Small intestine (tissue), 16 donors: ENCODE results near the gene XPO5. TPM values are rescaled to one million over a fixed set of nuclear protein-coding genes. Genes with fewer than 3 reads are reported as not detected.

Experiments used
- DNase-seq, 2 donors: peaks; one replicate each; pipeline versions ENCODE4 v3.0.0 to v3.0.0-alpha.2; 2013
- FAIRE-seq: peaks from 2 replicates; lab custom pipeline; 2012; peaks lifted over from hg19 to GRCh38; lab: Jason Lieb, UNC
- H3K27ac ChIP-seq, 3 donors: one replicate each; pipeline ENCODE4 v1.5.1; 2013; ENCODE audit warnings: low read length in 2 of 3, mild to moderate bottlenecking in 2 of 3, control low read depth in 1 of 3, inconsistent platforms in 1 of 3, low read depth in 1 of 3, moderate library complexity in 1 of 3
- H3K27me3 ChIP-seq, 3 donors: one replicate each; pipeline ENCODE4 v1.6.1; 2013; ENCODE audit warnings: low read length in 3 of 3, inconsistent platforms in 1 of 3; ENCODE audit not compliant: control insufficient read depth in 3 of 3, insufficient read depth in 3 of 3
- H3K36me3 ChIP-seq, 3 donors: one replicate each; pipeline ENCODE4 v1.6.1; 2013; ENCODE audit warnings: low read length in 3 of 3, inconsistent platforms in 1 of 3, low read depth in 1 of 3, mild to moderate bottlenecking in 1 of 3, moderate library complexity in 1 of 3; ENCODE audit not compliant: control insufficient read depth in 3 of 3, insufficient read depth in 2 of 3
- H3K4me1 ChIP-seq, 3 donors: one replicate each; pipeline ENCODE4 v1.6.1; 2013; ENCODE audit warnings: low read length in 2 of 3, inconsistent platforms in 1 of 3, low read depth in 1 of 3, mild to moderate bottlenecking in 1 of 3, moderate library complexity in 1 of 3; ENCODE audit not compliant: control insufficient read depth in 3 of 3, insufficient read depth in 2 of 3
- H3K4me3 ChIP-seq, 3 donors: one replicate each; pipeline ENCODE4 v1.5.1; 2013; ENCODE audit warnings: low read length in 3 of 3, control low read depth in 1 of 3, inconsistent platforms in 1 of 3, low read depth in 1 of 3, mild to moderate bottlenecking in 1 of 3, moderate library complexity in 1 of 3
- H3K9me3 ChIP-seq, 2 donors: one replicate each; pipeline ENCODE4 v1.6.1; 2013; ENCODE audit warnings: low read depth in 1 of 2, low read length in 1 of 2; ENCODE audit not compliant: control insufficient read depth in 2 of 2, insufficient read depth in 1 of 2
- WGBS, 3 donors: extraction: QIAGEN DNeasy Blood & Tissue Kit; methylation state at CpG; one replicate each; pipeline ENCODE4 v1.1.7; 2013; 5-methylcytosine and 5-hydroxymethylcytosine counted together
- long read RNA-seq, 10 donors: transcript quantifications; one replicate each; lab custom pipeline, GENCODE V29; 2026
- polyA plus RNA-seq, 4 donors: library from polyadenylated mRNA; stranded (reverse) in 3 of 4; unstranded in 1 of 4; fragments of 200-250 nt in 3 of 4; fragments of 120-200 nt in 1 of 4; gene quantifications; one replicate each; pipeline versions ENCODE4 v1.2.1 to v1.2.3, GENCODE V29; 2013
- donor health status: healthy with polysubstance abuse.
- donor health status: control.
- donor health status: control.
- donor health status: Bipolar disorder and iron deficiency.
- donor health status: healthy.

XPO5 gene
- polyA plus RNA-seq, result 10 to 100 TPM in 2 of 4 donors, 1 to 10 TPM in 2; 5.1 to 26.0 (median 8.8) TPM
- long read RNA-seq, donor 1, full-length matches to known transcripts, result 1 of 11 reads
- long read RNA-seq, donor 1, partial matches to known transcripts, result 10 of 11 reads
- long read RNA-seq, donor 1, other reads (novel, unspliced or antisense), result 0 of 11 reads
- long read RNA-seq, donor 2, full-length matches to known transcripts, result 1 of 1 reads
- long read RNA-seq, donor 2, partial matches to known transcripts, result 0 of 1 reads
- long read RNA-seq, donor 2, other reads (novel, unspliced or antisense), result 0 of 1 reads
- long read RNA-seq, donor 3, result 0 reads
- long read RNA-seq, donor 4, result 0 reads
- long read RNA-seq, donor 5, result 0 reads
- long read RNA-seq, donor 6, result 0 reads
- long read RNA-seq, donor 7, full-length matches to known transcripts, result 1 of 1 reads
- long read RNA-seq, donor 7, partial matches to known transcripts, result 0 of 1 reads
- long read RNA-seq, donor 7, other reads (novel, unspliced or antisense), result 0 of 1 reads
- long read RNA-seq, donor 8, result 0 reads
- long read RNA-seq, donor 9, result 0 reads
- long read RNA-seq, donor 10, partial matches to known transcripts, result 0 of 1 reads
- long read RNA-seq, donor 10, other reads (novel, unspliced or antisense), result 0 of 1 reads

DNA sequence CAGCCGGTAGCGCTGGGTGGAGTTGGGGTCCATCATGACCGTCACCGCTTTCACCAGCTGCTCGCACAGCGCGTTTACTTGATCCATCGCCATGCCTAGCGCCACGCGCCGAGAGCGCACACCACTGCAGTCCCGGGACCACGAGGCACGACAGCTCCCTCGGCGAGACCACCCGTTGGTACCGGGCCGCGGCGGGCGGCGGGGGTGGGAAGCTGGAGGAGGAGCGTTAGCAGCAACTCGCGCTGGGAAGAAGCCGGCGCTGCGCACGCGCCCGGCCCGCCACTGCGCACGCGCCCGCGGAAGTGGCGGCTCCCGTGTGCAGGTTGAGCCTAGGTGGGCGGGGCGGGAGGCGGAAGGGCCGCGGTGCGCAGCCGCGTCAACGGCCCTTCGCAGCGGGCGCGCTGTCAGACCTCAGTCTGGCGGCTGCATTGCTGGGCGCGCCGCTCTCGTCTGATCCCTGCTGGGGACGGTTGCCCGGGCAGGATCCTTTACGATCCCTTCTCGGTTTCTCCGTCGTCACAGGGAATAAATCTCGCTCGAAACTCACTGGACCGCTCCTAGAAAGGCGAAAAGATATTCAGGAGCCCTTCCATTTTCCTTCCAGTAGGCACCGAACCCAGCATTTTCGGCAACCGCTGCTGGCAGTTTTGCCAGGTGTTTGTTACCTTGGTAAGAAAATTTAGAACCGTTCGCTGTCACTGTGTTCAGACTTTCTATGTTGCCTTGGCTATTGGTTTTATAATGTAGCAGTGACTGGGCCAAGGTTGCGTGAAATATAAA, at the start of gene XPO5, which contains the start of gene POLH:
XPO5 (minus strand) TSS at position 267 of the 780 bp plus-strand sequence; CDS start at position 93, 174 bp downstream.
POLH (plus strand) TSS at position 414 of the 780 bp plus-strand sequence. CDS start 6,135 bp downstream, outside the sequence.
- no peak for FAIRE-seq
- H3K9me3 ChIP-seq, result no peaks in the 10 kb centered on the region
- peaks cover 2 to 10% (median 2%) of the 10 kb centered on the region in 3 donors for H3K36me3 ChIP-seq
- no peaks in the 10 kb centered on the region for H3K27me3 ChIP-seq
- 0 to 1% (median 1%) methylated on average over 56 to 76 of the region's 76 CpGs for WGBS, 3 donors
- H3K4me3 ChIP-seq, result peak within 1 kb of the TSS; percentile 78 to 99 (median 91)
- peak within 1 kb of the TSS; percentile 57 to 89 (median 82) for H3K27ac ChIP-seq
- DNase-seq, result peak; percentile 94 to 97
- peaks cover 0 to 6% (median 0%) of the 10 kb centered on the region in 3 donors for H3K4me1 ChIP-seq

DNA sequence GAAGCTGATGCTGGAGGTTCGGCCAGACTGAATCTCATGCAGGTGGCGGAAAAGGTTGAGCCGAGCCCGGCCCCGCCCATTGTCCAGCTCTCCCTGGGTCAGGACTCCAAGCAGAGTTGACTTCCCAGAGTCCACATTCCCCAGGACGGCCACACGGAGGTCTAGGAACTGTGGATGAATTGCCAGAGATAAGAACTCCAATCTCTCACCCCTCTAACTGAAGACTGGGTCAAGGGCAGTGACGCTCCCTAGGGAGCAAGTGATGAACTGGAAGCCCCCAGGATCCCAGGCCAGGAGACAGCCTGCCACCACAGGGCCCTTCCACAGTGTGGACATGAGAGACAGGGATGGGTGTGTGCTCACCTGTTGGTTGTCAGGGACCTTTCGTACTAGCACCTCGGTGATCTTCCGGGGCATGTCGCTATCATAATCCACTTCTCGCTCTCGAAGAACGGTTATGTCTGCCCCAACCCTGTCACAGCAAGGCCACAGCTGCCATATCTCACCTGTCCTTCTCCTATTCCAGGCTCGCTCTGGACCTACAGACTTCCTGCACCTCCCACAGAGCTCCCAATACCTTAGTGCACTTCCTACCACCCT, 49.7 kb upstream of the XPO5 start:
- FAIRE-seq, result no peak
- H3K4me3 ChIP-seq, result no peak overlapping the region
- no peak overlapping the region for H3K27ac ChIP-seq
- peaks cover 4 to 68% (median 16%) of the 10 kb centered on the region in 3 donors for H3K36me3 ChIP-seq
- no peaks in the 10 kb centered on the region for H3K27me3 ChIP-seq
- H3K4me1 ChIP-seq, result peaks cover 0 to 19% (median 6%) of the 10 kb centered on the region in 3 donors
- H3K9me3 ChIP-seq, result no peaks in the 10 kb centered on the region
- 87 to 93% (median 93%) methylated on average over 16 of the region's 16 CpGs for WGBS, 3 donors
- DNase-seq, result no peak

DNA sequence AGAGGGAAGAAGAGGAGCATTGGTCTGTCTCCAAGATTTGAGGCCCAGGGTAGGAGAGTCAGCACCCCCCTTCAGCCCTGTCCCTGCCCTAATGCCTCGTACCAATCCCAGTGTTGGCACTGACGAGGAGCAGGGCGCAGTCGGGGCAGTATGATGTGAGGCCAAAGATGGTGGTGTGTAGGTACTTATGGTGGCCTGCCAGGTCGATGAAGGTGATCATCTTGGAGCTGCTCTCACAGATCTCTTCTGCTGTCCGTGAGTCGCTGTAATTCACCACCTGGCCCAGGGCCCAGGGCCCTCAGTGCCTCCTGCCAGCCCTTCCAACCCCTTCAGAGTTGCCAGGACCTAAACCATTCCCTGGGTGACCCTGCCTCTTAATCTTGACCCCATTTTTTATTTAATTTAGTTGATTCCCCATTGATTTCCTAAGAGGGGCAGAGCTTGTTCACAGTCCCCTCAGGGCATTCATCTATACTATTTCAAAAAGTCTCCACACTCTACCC, 49.0 kb upstream of the XPO5 start:
- Histone ChIP-seq H3K36me3 (peaks cover 4 to 71% (median 16%) of the 10 kb centered on the region in 3 donors), H3K9me3 (no peaks in the 10 kb centered on the region), H3K4me3 (no peak overlapping the region), H3K4me1 (peaks cover 0 to 14% (median 6%) of the 10 kb centered on the region in 3 donors), H3K27me3 (no peaks in the 10 kb centered on the region), H3K27ac (no peak overlapping the region)
- 83 to 94% (median 93%) methylated on average over 7 of the region's 7 CpGs for WGBS, 3 donors
- FAIRE-seq, result no peak
- no peak for DNase-seq

DNA sequence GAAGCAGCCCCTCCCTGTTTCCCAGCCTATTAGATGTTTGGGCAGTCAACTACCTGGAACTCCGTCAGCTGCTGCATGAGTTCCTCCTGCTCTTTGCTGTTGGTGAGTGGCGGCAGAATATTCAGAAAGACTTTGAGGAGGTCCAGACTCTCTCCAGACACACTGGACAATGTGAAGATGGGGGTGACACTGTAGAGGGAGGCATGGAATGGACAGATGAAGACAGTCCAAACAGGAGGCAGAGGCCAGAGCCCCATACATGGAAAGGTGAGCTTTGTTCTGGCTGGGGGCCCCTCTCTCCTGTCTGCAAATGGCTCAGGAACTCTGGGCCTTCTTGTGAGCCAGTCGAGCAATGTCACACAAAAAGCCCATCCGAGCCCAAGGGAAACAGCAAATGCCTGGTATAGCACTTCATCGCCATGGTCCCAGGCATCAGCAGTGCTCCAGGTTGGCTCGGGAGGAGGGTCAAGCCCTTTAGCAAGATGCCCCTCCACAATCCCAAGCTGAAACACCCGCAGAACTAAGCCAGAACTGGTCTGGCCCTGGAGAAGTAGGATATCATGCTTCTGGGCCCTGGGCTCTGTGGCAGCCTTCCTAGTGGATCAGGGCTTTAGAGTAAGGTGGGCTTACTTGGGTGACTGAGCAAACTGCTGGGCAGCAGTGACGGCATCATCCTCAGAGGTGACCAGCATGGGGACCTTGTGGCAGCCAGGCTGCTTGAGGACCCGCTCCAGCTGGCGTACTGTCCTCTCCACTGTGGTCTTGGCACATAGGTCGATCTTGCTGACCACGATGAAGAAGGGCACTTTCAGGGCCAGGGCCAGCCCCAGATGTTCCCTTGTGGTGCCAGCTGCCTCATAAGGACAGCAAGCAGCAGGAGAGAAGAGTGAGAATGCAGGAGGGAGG, 48.3 kb upstream of the XPO5 start:
- no peak for DNase-seq
- Histone ChIP-seq H3K27ac (no peak overlapping the region), H3K36me3 (peaks cover 4 to 72% (median 16%) of the 10 kb centered on the region in 3 donors), H3K4me1 (peaks cover 0 to 14% (median 6%) of the 10 kb centered on the region in 3 donors), H3K4me3 (no peak overlapping the region), H3K27me3 (no peaks in the 10 kb centered on the region), H3K9me3 (no peaks in the 10 kb centered on the region)
- FAIRE-seq, result no peak
- 91 to 94% (median 92%) methylated on average over 12 of the region's 12 CpGs for WGBS, 3 donors

DNA sequence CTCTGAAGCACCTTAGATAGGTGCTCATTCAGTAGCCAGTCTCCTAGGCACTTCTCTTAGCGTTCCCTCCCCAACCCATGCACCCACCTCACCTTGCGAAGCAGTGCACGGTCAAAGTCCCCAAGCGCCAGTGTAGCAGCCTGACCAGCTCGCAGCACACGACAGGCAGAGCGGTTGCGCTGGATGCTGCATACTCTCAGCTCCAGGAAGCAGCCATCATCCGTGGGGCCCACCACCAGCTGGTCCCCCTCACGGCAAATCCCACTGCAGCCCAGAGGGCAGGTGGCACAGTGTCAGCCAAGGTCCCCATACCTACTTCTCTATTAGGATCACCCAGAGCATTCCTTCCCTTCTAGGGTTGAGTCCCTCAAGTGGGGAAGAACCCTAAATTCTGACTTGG, 46.7 kb upstream of the XPO5 start:
- FAIRE-seq (no peak), DNase-seq (no peak)
- Histone ChIP-seq H3K27ac (no peak overlapping the region), H3K27me3 (no peaks in the 10 kb centered on the region), H3K36me3 (peaks cover 4 to 79% (median 16%) of the 10 kb centered on the region in 3 donors), H3K4me1 (peaks cover 0 to 9% (median 3%) of the 10 kb centered on the region in 3 donors), H3K4me3 (no peak overlapping the region), H3K9me3 (no peaks in the 10 kb centered on the region)
- 95 to 96% (median 95%) methylated on average over 10 of the region's 10 CpGs for WGBS, 3 donors

DNA sequence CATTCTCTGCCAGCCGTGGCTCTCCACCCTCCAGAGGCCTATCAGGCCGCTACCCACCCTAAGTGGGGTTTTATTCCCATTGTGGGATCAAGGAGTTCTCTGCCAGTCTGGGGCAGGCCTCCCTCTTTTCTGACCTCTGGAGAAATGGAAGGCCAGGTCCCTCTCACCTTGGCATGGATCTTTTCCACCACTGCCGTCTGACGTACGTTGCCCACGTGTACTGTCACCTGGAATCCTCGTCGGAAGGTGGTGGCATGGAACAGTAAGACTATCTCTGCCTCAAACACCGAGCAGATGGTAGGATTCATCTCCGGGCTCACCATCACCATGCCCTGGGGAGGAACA, 46.0 kb upstream of the XPO5 start:
- H3K36me3 ChIP-seq, result peaks cover 4 to 76% (median 16%) of the 10 kb centered on the region in 3 donors
- no peak for DNase-seq
- no peaks in the 10 kb centered on the region for H3K9me3 ChIP-seq
- FAIRE-seq, result no peak
- no peak overlapping the region for H3K27ac ChIP-seq
- 93 to 95% (median 93%) methylated on average over 10 of the region's 10 CpGs for WGBS, 3 donors
- H3K4me1 ChIP-seq, result peaks cover 0 to 2% (median 0%) of the 10 kb centered on the region in 3 donors
- no peaks in the 10 kb centered on the region for H3K27me3 ChIP-seq
- no peak overlapping the region for H3K4me3 ChIP-seq

DNA sequence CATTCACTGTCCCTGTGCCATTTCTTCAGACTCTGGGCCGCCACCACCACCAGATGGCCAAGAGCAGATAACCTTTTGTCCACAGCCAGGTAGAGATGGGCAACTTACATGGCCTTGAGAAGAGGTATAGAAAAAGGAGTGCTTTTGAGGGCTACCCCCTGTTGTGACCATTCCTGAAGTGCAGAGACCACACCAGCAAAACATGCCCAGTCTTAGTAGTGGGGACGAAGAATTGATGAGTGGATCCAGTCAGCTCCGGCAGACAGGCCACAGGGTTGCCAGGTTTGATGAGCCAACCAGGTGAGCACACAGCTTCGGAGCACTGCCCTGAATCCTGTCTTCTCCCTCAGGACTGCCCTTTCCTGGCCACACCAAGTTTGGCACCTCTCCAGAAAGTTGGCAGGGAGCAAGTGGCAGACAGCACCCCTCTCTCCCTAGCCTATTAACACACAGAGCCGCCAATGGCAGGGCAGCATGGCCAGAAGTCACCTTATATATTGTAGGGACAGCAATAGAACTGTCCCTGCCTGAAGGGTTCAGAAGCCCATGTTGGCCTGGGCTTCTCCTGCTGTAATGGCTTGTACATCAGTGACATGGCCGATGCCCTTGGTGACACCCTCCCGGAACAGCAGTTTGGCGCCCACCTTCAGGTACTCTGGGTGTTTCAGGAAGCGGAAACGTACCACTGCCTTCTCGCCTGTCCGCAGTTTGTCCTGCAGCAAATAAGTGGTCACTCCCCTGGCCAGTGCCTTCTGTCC, 45.4 kb upstream of the XPO5 start:
- DNase-seq, result no peak
- Histone ChIP-seq H3K27me3 (no peaks in the 10 kb centered on the region), H3K9me3 (no peaks in the 10 kb centered on the region), H3K4me3 (no peak overlapping the region), H3K36me3 (peaks cover 4 to 71% (median 16%) of the 10 kb centered on the region in 3 donors), H3K27ac (no peak overlapping the region), H3K4me1 (no peaks in the 10 kb centered on the region)
- FAIRE-seq, result no peak
- WGBS, 3 donors, result 93 to 98% (median 95%) methylated on average over 12 of the region's 12 CpGs
